Inferior parietal cortex (tissue), 1 donor: ENCODE measurements around the gene BST1.

Source experiments
- DNase-seq: peaks from one replicate; pipeline ENCODE4 v3.0.0-alpha.2; 2016; ENCODE audit errors: extremely low spot score

The BST1 gene, protein sequence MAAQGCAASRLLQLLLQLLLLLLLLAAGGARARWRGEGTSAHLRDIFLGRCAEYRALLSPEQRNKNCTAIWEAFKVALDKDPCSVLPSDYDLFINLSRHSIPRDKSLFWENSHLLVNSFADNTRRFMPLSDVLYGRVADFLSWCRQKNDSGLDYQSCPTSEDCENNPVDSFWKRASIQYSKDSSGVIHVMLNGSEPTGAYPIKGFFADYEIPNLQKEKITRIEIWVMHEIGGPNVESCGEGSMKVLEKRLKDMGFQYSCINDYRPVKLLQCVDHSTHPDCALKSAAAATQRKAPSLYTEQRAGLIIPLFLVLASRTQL

DNA sequence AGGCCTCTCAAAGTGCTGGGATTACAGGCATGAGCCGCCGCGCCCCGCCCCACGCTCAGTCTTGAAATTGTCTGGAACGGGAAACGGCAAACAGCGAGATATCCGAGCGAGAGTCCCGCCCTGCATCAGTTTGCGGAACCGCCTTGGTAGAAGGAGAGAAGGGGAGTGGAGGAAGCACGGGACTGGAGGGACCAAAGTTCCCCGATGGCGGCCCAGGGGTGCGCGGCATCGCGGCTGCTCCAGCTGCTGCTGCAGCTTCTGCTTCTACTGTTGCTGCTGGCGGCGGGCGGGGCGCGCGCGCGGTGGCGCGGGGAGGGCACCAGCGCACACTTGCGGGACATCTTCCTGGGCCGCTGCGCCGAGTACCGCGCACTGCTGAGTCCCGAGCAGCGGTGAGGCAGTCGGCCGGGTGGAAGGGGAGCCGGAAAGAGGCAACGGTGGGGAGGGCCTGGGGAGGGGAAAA lies at the start of gene BST1:
Gene BST1, plus strand, starts transcription at position 125 of the 463 bp plus-strand sequence. Its CDS starts 80 bp downstream, at position 205.
- no peak for DNase-seq

DNA sequence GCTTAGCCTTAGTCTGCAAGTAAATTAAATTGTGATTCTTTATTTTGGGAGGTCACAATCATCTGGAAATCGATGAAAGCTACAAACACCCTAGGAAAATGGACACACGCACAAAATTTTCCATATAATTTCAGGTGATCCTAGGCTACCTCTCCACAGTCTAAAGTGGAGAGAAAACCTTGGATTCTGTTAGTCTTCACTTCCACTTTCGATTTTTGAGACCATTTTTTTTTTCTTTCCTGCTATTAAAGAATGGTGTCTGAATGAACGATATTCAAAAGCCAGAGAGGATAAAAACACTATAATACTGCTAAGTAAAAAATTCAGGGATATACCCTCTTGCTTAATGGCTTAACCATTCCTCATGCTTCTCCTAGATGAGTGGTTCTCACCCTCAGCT lies 49.4 kb upstream of the BST1 start:
- no peak for DNase-seq

DNA sequence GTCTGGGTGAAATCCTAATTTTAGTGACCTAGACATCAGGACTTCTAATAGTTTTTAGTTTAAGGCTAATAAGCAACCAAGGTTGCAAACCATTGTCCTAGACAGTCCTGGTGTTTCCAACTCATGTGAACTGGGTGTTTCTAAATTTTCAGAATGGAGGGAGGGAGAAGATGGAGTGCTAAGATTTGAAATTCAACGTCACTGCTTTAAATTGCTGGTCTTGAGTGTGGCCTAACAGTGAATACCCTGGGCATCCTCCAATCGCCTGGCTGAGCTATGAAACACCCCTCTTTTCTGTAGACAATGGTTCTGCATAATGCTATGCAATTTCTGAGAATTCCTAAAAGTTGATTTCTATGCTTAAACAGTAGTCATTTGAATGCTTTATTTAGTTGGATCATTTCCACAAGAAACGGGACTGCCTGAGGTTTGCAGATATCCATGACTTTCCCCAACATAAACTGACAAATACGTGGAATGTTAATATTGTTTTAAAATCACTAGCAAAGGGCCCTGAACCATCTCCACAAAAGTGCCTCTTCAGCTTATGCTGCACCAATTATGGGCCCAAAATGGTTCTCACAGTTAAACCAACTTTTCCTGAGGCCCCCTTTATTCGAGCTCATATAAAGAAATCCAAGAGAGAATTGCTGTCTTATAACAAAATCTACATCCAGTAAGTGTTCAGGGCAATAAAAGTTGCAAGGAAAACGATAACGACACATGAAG lies 48.8 kb upstream of the BST1 start:
- DNase-seq, result peak; percentile 60

DNA sequence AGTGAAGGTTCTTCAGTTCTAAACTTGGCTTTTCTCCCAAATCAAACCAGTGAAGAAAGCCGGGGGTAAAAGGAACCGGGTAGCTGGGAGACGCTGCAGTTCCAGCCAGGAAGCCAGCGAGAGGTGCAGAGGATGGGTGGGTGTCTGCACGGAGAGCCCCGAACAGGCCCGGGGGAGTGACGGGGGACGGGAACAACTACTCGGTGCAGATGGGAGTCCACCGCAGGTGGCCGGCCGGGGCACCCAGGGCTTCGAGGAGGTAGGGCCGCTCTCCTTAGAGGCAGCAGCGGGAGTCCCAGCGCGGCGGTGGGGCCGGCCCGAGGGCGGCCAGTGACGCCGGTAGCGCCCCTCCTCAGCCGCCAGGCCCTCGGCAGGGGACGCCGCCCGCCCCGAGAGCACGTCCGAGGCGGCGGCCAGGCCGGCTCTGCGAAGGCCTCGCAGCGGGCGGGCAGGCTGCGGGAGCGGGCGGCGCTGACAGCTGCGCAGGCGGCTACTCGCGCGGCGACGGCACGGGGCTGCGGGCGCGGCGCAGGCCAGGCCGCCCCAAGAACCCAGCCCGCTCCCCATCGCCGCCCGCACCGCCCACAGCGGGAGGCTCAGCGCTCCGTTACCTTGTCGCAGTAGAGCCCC lies 48.2 kb upstream of the BST1 start:
- peak; percentile 60 for DNase-seq

DNA sequence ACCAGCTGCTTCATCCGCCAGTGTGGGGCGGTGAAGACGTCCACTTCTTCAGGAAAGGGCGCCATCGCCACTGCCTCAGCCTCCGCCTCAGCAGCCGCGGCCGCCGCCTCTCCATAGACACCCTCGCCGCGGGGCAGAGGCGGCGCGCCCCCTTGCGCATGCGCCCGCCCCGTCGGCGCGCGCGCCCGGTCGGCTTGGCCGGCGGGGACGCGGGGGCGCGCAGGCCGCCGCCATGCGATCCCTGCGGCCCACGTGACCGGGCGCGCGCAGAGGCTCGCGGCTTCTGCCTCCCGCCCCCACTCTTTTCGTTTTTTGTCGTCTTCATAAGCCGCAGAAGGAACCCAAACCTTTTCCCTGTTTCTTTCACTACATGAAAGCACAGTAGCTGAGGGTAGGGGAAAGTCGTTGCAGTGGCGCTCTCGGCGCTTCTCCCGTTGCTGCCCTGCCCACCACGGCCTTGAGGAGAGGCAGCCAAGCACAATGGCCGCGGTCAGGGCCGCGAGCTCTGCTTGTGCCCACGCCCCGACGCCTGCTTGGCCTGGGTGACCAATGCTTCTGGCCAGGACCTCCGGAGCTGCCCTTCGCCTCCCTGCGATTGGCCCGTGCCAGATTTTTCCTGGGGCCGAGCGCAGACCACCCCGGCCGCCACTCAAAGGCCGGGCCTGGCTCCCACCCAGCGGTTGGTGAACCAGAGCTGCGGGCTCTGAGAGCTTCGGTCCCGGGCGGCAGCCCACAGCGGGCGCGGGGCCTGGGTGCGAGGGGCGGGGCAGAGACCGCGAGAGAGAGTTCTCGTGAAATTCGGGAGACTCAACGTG lies 47.4 kb upstream of the BST1 start, which contains the start of gene FBXL5:
Gene FBXL5, minus strand, starts transcription at position 135 of the 815 bp plus-strand sequence. Its CDS starts 70 bp downstream, at position 65.
- DNase-seq, result peak; percentile 81

DNA sequence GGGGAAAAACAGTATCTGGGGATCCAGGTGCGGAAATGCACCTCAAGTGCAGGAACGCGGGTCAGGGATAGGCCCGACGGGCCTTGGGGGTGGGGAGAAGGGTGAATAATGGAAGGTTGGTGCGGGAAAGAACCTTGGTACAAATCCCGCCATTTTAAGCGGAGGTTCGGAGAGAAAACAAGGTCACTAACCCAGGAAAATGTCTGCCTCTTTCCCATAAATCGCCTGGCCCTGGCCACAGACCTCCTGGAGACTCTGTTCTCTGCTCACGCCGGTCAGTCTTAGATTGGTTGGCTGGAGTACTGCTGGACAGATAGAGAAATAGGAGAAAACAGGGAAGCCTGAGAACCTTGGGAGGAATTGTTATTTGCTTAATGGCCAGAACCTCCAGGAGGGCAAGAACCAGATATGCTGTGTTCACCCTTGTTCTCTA lies 46.8 kb upstream of the BST1 start:
- peak; percentile 23 for DNase-seq

DNA sequence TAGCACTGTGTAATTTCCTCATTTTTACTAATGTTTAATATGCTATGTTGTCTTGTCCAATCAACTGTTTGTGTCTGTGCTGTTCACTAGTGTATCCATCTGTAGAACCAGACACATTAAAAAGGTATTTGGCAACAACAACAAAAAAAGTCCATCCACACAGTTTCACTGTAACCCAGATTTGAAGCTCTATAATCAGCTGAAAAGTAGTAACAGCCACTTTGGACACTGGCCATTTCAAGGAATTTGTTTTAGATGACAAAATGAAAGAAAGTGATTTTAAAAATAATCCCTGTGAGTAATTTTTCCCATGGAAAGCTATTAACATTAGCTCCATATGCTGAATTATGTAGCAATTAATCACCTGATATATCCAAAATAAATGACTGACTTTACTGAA lies 45.5 kb upstream of the BST1 start:
- DNase-seq, result no peak

DNA sequence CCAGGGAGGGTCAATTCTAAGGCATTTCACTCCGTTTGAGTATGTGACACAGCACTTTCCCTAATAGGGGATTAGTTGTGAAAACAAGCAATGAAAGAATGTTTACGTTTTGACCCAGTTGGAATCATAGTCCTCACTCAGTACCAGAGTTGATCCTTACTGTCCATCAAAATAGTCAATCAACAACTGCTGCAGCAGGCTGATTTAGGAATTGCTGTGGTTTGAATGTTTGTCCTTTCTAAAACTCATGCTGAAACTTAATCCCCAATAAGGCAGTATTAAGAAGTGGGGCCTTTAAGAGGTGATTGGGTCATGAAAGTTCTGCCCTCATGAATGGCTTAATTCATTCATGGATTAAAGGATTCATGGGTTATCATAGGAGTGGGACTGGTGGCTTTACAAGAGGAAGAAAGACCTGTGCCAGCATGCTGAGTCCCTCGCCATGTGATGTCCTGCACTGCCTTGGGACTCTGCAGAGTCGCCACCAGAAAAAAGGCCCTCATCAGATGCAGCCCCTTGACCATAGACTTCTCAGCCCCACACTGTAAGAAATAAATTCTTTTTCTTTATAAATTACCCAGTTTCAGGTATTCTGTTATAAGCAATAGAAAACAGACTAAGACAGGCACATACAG lies 44.6 kb upstream of the BST1 start:
- DNase-seq, result no peak

DNA sequence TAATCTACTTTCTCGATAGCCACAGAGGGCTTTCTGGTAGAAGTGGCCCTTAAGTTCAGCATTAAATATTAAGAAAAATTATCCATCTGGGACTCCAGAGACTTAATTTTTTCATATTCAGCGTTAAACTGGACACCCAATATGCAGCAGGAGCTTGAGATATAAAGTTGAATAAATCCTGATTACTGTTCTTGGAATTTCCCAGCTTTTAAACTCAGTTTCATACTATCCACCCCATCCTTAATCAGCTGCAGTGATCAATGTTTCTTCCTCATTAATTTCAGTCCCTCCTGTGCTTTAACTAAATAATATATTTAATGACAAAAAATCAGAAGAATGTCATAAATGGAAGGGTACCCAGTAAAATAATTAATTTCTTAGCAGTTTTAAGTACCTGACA lies 44.1 kb upstream of the BST1 start:
- no peak for DNase-seq

DNA sequence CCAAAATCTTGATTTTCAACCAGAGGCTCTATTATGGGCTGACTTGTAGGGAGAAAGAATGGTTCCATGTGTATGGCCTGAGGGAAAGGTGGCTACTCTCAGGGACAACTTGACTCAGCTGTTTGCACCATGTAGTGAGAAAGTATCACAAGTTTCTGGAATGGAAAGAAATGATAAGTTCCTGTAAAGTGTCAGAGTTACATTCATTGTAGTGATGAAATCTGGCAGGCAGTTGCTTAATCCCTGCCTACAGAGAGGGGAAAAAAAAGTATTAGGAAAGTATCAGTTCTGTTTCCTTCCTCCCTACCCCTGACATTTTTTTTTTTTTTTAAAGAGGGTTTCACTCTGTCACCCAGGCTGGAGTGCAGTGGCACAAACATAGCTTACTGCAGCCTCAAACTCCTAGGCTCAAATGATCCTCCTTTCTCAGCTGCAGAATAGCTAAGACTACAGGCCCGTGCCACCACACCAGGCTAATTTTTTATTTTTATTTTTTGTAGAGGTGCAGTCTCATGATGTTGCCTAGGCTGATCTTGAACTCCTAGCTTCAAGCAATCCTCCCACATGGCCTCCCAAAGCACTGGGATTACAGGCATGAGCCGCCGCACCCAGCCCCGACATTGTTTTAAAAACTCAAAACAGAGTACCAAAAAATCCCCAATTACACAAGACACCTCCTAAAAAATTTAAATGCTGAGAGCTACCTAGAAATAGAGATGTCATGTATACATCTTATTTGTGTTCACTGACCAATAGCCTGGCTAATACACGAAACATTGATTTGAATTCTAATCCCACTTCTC lies 42.9 kb upstream of the BST1 start:
- DNase-seq, result no peak

DNA sequence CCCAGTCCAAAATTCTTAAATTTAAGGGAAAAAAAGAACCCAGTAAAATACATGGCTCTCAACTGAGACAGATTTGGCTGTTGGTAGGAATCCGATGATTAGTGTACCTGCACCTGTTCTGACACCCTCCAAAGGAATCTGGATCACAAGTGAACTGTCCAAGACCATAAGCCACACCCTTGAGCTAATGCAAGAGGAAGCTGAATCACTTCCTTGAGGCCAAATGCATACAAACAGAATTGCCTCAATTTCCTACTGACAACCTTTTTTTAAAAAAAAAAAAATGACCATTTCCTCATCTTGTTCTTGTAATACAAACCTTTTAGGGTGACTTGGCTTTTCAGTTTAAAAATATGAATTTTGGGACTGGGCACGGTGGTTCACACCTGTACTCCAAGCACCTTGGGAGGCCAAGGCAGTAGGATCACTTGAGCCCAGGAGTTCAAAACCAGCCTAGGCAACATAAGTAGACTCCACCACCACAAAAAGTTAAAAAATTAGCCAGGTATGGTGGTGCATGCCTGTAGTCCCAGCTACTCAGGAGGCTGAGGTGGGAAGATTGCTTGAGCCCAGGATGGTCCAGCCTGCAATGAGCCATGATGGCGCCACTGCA lies 37.0 kb upstream of the BST1 start:
- no peak for DNase-seq

DNA sequence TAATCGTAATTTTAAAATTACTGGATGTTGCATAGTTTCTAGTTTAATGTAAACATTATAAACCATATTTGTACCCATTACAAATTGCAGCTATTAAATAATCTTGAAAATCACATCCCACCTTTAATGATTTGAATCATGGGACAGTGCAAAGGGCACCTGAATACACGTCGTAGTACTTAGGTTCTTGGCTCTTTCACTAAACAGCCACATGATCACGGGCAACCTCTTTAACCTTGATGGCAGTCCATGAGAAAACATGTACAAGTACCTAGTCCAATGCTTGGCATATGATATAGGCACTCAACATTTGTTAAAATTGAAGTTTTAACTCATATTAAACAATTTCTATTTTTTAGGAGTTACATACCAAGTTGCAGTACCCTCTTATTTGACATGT lies 35.9 kb upstream of the BST1 start:
- no peak for DNase-seq

DNA sequence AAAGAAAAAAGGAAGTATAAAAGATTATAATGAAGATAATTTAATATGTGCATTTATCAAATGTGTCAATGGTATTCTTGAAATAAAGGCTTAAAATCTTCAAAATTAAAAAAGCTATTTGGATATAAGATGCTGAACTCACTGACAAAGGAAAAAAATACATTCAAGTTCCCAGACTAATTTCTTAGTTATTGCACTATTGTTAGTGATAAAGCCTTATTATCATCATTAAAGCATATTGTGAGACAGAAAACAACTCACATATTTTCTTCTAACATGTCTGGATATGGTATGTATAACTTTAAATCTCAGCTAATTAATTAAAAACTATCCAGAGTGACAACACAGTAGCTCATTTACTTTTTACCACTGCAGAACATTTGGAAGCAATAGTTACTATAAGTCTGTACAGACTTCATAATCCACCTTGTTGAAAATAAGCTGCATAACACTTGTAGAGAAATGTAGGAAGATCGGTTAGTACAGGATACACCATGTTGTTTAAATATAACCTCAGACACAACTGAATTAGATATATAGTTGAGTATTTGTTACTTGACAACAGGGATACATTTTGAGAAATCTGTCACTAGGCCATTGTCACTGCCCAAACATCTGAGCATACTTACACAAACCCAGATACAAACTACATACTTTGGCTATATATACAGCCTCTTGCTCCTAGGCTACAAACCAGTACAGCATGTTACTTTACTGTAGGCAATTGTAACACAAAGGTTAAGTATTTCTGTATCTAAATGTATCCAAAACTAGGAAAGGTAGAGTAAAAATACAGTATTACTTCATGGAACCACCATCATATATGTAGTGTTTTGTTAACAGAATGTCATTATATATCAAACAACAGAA lies 34.1 kb upstream of the BST1 start:
- DNase-seq, result no peak

DNA sequence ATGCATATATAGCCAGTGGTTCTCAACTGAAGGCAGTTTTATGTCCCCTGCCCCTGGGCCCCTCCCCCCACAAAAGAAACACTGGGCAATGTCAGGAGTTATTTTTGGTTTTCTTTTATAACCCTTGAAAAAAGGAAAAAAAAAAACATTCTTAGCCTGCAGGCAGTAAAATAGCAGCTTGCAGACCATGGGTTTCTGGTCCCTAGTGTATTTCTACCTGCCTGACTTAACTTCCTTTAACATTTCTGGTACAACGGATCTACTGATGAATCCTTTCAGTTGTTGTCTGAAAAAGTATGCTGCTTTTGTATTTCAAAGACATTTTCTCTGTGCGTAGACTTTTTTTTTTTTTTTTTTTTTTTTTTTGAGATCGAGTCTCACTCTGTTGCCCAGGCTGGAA lies 32.3 kb upstream of the BST1 start:
- DNase-seq, result no peak

DNA sequence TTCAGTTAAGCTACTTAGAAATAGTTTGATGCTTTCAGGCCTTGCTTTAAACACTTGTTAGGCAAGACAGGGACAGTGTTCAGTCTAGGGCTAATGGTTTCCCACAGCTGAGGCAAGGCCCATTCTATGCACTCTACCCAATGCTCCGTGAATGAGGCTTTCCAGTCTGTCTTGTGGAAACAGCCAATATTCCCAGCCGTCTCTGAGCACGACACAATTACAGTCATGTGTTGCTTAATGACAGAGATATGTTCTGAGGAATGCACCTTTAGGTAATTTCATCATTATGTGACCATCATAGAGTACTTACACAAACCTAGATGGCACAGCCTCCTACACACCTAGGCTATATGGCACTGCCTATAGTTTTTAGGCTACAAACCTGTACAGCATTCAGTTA lies 30.8 kb upstream of the BST1 start:
- no peak for DNase-seq

DNA sequence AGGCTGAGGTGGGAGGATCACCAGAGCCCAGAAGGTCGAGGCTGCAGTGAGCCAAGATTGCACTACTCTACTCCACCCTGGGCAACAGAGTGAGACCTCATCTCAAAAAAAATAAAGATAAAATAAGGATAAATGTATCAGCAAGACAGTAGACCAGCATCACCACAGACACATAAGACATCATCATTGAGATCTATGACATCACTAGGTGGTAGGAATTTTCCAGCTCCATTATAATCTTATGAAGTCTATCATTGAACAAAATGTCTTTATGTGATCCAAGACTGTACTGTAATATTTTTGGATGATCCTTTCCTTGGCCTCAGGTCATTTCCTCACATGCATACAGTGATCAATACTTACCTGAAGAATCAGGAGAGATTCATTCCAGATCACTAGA lies 29.5 kb upstream of the BST1 start:
- DNase-seq, result no peak

DNA sequence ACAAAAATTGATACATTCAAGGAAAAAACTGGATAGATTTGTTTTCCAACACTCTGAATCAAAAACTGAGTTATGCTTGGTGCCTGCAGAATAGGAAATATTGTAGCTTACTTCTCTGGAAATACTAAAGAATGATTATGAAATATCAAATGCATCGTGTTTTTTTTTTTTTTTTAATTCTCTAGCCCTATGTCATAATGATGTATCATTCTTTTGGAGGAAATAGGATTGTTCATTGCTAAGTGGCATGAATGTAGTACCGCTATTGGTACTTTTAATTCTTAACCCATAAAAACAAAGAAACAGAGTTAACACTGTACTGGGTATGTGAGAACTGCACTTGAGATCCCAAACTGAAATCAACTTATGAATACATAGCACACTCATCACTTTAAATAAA lies 28.8 kb upstream of the BST1 start:
- DNase-seq, result no peak

DNA sequence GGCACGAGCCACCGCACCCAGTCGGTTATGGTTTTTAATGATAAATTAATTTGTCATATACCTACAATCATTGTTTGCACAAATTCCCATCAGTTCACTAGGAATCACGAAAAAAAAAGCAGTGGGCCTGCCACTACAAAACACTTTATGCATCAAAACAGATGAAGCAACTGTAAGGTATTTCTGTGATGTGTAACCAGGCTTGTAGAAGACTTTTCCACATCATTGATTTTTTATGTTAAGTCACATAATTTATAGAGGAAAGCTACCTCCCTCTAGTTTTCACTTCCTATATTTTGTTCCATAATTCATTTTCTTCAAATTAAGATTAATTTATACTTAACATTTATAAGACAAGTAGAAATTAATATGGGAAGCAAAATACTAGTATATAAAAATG lies 27.9 kb upstream of the BST1 start:
- DNase-seq, result no peak

DNA sequence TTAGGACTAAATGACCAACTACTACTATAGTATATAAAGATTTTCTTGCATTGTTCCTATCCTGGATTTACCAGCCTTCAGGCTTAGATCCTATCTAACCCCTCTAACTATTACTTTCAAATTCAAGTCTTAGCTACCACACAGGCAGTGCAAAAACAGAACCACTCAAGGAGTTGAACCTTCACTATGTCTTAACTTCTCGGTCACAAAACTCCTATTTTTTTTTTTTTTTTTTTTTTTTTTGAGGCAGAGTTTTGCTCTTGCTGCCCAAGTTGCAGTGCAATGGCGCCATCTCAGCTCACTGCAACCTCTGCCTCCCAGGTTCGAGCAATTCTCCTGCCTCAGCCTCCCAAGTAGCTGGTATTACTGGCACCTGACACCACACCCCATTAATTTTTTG lies 27.5 kb upstream of the BST1 start:
- no peak for DNase-seq
